IPS-NIHi7 (cell line): Measurements from ENCODE around the gene CD1E.
"Not testable (repeated sequence)": the region's sequence is repeated elsewhere in the genome, so short reads cannot be mapped to it uniquely, and the experiment has no call there.

ENCODE experiments used
- DNase-seq: peaks from one replicate; pipeline ENCODE4 v3.0.0; 2012; ENCODE audit warnings: mixed read lengths; ENCODE audit errors: extremely low spot score

The CD1E gene

GRCh38 chr1:158353303-158354075 is at the start of gene CD1E:
Gene CD1E (plus strand): TSS chr1:158353894. CDS start chr1:158353989, 95 bp downstream.
- DNase-seq, result no peak

GRCh38 chr1:158310623-158311022 is 43.1 kb upstream of the CD1E start:
- no peak for DNase-seq

- DNase-seq, result no peak
Observed at GRCh38 chr1:158311066-158311465, 42.6 kb upstream of the CD1E start.

DNA sequence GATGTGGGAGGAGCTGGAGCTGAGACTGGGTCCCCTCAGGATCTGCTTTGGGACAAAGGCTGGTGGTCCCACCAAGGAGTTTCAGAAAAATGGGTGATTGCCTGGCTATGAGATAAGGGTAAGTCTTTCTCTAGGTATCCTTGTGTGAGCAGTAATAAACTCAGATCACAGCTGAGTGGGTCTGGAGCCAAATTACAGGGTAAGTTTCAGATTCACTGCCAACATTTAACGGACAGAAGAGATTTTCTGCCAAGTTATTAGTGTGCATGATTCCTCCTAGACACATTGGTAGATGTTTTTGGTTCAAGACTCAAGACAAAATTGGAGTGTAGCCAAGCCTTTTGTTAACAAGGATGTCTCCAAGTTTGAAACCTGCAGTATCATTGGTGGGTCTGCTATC is 29.8 kb upstream of the CD1E start:
- DNase-seq, result no peak

GRCh38 chr1:158324395-158324794 is 29.3 kb upstream of the CD1E start:
- DNase-seq, result no peak

GRCh38 chr1:158327481-158327880 is 26.2 kb upstream of the CD1E start:
- no peak for DNase-seq

GRCh38 chr1:158328426-158328825 is 25.3 kb upstream of the CD1E start:
- no peak for DNase-seq

DNA sequence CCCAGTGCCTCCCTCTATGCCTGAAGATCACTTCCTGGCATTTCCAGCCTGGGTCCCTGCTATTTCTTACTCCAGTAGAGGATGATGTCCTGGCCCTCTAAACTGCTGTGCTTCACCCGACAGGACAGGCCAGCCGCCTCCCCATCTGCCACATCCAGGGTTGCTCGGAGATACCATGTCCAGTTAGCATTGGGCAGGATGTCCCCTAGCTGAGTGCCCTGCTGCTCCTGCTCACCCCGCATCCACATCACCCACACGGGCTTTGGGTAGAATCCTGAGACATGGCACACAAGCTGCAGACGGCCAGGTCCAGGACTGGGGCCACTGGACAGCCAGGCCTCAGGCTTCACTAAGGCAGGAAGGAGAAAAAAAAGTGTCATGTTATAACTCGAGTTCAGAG is 24.4 kb upstream of the CD1E start:
- no peak for DNase-seq

DNA sequence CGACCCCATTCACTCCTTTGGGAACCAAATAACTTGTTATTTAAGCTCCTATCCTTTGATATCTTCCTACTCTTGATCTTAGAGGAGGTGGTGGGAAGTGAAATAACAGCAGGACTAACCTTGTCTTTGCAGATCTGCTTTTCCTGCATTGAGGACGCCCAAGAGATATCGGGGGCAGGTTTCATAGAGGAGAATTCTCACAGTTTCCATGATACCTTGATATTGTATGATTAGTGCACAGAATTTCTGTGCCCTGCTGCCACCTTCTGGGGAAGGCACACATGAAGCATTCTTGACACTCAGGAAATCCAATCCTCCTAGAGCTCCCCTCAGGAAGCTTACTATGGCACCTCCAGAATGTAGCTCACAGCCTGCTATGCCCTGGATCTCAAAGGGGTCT is 24.0 kb upstream of the CD1E start:
- peak; percentile 53 for DNase-seq

GRCh38 chr1:158330391-158331105 is 23.1 kb upstream of the CD1E start:
- DNase-seq, result no peak

GRCh38 chr1:158331106-158331425 is 22.6 kb upstream of the CD1E start:
- DNase-seq, result no peak

GRCh38 chr1:158331481-158332150 is 22.1 kb upstream of the CD1E start, which contains the start of gene CD1B:
Gene CD1B (minus strand): TSS chr1:158331531. CDS start chr1:158331423, 108 bp downstream.
- DNase-seq, result no peak

- DNase-seq, result no peak
Observed at GRCh38 chr1:158333405-158334155, 20.1 kb upstream of the CD1E start.

GRCh38 chr1:158334526-158335212 is 19.0 kb upstream of the CD1E start:
- no peak for DNase-seq

GRCh38 chr1:158335213-158335532 is 18.5 kb upstream of the CD1E start:
- DNase-seq, result no peak

DNA sequence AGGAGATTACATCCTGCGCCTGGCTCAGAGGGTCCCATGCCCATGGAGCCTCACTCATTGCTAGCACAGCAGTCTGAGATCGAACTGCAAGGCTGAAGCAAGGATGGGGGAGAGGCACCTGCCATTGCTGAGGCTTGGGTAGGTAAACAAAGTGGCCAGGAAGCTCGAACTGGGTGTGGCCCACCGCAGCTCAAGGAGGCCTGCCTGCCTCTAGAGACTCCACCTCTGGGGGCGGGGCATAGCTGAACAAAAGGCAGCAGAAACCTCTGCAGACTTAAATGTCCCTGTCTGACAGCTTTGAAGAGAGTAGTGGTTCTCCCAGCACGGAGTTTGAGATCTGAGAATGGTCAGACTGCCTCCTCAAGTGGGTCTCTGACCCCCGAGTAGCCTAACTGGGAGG is 17.3 kb upstream of the CD1E start:
- DNase-seq, result not testable (repeated sequence)

DNA sequence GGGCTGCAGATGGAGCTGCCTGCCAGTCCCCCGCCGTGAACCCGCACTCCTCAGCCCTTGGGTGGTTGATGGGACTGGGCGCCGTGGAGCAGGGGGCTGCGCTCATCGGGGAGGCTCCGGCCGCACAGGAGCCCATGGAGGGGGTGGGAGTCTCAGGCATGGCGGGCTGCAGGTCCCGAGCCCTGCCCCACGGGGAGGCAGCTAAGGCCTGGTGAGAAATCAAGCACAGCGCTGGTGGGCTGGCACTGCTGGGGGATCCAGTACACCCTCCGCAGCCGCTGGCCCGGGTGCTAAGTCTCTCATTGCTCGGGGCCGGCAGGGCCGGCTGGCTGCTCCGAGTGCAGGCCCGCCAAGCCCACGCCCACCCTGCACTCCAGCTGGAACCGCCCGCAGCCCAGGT is 4.7 kb upstream of the CD1E start:
- DNase-seq, result not testable (repeated sequence)

- no peak for DNase-seq
Observed at GRCh38 chr1:158354255-158354654, 561 bp downstream of the CD1E start.

GRCh38 chr1:158355773-158356285 is 2.1 kb downstream of the CD1E start:
- DNase-seq, result no peak

DNA sequence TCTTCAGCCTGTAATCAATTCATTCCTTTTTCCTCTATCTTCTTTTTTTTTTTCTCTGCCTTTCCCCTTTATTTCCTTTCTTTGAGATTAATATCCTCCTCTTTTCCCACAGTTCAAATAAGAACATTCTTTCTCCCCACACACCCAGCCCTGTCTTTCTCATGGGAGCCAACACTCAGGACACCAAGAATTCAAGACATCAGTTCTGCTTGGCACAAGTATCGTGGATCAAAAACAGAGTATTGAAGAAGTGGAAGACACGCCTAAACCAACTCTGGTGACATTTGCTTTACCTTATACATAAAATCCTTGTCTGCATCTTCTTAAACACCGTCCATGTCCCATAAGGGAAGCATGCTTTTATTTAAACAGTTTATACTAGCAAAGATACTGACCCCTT is 2.9 kb downstream of the CD1E start:
- no peak for DNase-seq

DNA sequence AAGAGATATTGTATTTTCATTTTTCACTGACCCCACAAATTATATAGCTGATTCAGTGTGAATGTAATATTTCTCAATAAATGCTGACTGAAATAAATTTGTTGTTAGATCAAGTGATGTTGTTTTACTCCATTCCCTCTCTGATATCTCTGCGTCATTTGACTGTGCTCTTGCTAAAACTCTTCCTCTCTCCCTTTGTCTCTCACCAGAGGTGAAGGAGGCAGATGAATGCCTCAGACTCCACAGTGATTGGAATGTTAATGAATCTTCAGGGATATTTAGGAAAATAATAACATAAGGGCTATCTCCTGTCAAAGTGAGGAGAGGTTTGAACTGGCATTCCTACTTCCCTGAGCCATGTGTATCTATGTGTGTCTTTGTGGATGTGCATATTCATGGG is 3.7 kb downstream of the CD1E start:
- DNase-seq, result no peak
